ENCODE measurements around the gene SF3B3.
A peak's percentile ranks its signal among the peaks of the same experiment; 100 is the strongest.

SF3B3 gene

DNA sequence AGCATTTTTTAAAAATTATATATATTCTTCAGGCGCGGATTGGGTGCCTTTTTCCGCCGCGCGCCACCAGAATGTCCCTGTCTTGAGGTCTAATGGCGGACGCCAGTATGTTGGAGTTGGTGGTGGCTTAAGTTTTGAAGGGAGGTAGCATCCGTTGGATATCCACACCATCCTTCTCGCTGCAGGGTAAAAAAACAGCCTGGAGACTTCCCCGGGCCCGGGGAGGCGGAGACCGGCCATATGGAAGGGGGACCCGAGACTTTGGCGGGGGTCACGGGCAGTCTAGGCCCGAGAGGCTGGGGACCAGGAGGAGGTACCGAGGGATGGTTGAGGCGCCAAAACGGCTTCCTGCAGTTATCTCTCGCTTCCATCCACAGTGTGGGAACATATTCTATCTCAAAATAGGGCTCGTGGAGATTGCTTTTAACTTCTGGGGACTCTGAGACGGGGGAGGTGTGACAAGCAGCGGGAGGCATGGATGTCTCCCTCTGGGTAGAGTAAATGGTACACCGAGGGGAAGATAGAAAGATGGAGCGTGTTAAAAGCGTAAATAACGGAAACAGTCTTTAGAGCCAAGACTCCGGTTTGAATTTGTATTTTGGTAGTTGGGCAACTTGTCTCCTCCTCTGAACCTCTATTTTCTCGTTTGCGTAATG lies at the start of gene SF3B3:
Gene SF3B3 (plus strand): TSS at position 74 of the 656 bp plus-strand sequence. CDS start 2,841 bp downstream, outside the sequence.
- peak within 1 kb of the TSS; percentile 94 for H3K9ac ChIP-seq (ENCODE audit: low read depth, low read length)
- H3K9me3 ChIP-seq (ENCODE audit: control insufficient read depth, insufficient read depth, low read length), result no peaks in the 10 kb centered on the region
- H3K4me1 ChIP-seq (ENCODE audit: control insufficient read depth, insufficient read depth, low read length), result peaks cover 16% of the 10 kb centered on the region
- peak within 1 kb of the TSS; percentile 87 for H3K4me3 ChIP-seq (ENCODE audit: low read depth, low read length)
- peaks cover 39% of the 10 kb centered on the region for H3K36me3 ChIP-seq (ENCODE audit: control insufficient read depth, insufficient read depth, low read length)
- no peaks in the 10 kb centered on the region for H3K27me3 ChIP-seq (ENCODE audit: control insufficient read depth, insufficient read depth, low read length)
- peak within 1 kb of the TSS; percentile 95 for H3K27ac ChIP-seq (ENCODE audit: low read depth, low read length)

DNA sequence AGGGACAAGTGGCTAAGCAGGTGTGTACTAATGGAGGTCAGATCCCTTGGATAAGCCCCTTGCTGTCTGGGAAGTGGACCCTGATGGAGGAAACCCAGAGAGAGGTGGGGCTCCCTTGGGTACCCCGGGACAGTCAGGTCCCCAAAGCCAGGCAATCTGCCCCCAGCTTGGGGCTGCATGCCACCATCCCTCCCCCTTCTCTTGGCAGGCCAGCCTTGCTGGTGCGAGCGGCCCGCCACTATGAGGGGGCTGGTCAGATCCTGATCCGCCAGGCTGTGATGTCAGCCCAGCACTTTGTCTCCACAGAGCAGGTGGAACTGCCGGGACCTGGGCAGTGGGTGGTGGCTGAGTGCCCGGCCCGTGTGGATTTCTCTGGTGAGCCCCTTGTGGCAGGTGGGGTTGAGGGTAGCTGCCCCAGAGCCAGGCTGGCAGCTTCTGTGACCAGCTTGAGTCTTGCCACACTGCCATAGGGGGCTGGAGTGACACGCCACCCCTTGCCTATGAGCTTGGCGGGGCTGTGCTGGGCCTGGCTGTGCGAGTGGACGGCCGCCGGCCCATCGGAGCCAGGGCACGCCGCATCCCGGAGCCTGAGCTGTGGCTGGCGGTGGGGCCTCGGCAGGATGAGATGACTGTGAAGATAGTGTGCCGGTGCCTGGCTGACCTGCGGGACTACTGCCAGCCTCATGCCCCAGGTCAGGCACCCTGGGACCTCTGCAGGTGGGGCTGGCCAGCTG lies 49.1 kb upstream of the SF3B3 start:
- Histone ChIP-seq H3K4me3 (ENCODE audit: low read depth, low read length) (no peak overlapping the region), H3K27me3 (ENCODE audit: control insufficient read depth, insufficient read depth, low read length) (no peaks in the 10 kb centered on the region), H3K9ac (ENCODE audit: low read depth, low read length) (no peak overlapping the region), H3K9me3 (ENCODE audit: control insufficient read depth, insufficient read depth, low read length) (no peaks in the 10 kb centered on the region), H3K27ac (ENCODE audit: low read depth, low read length) (no peak overlapping the region), H3K36me3 (ENCODE audit: control insufficient read depth, insufficient read depth, low read length) (peaks cover 2% of the 10 kb centered on the region; the same call in 1 of the 2 replicates), H3K4me1 (ENCODE audit: control insufficient read depth, insufficient read depth, low read length) (peaks cover 5% of the 10 kb centered on the region; the same call in 1 of the 2 replicates)

DNA sequence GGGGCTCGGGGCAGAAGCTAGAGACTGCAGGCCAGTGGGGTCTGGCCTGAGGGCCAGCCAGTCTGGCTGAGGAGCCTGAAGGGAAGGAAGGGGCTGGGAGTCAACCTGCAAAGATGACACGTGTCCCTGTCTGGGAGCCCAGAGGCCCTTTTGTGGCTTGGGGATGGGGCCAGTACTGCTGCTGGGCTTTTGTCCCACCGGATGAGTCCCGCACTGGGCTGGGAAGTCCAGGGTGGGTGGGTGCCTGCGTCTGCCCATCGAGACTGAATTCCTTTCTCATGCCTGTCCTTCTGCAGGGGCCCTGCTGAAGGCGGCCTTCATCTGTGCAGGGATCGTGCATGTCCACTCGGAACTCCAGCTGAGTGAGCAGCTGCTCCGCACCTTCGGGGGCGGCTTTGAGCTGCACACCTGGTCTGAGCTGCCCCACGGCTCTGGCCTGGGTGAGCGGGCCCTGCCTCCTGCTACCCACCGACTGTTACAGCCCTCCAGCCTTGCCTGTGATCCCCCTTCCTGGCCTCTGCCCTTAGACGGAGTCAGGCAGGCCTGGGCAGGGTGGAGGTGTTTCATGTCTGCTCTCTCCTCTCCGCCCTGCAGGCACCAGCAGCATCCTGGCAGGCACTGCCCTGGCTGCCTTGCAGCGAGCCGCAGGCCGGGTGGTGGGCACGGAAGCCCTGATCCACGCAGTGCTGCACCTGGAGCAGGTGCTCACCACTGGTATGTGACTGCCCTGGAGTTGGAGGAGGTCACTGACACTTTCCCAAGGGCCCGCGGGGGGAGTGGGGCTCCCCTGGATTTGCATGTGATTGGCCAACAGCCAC lies 48.4 kb upstream of the SF3B3 start:
- Histone ChIP-seq H3K27ac (ENCODE audit: low read depth, low read length) (no peak overlapping the region), H3K36me3 (ENCODE audit: control insufficient read depth, insufficient read depth, low read length) (peaks cover 10% of the 10 kb centered on the region; the same call in 1 of the 2 replicates), H3K27me3 (ENCODE audit: control insufficient read depth, insufficient read depth, low read length) (no peaks in the 10 kb centered on the region), H3K9me3 (ENCODE audit: control insufficient read depth, insufficient read depth, low read length) (no peaks in the 10 kb centered on the region), H3K4me3 (ENCODE audit: low read depth, low read length) (no peak overlapping the region), H3K4me1 (ENCODE audit: control insufficient read depth, insufficient read depth, low read length) (peaks cover 5% of the 10 kb centered on the region; the same call in 1 of the 2 replicates), H3K9ac (ENCODE audit: low read depth, low read length) (no peak overlapping the region)

DNA sequence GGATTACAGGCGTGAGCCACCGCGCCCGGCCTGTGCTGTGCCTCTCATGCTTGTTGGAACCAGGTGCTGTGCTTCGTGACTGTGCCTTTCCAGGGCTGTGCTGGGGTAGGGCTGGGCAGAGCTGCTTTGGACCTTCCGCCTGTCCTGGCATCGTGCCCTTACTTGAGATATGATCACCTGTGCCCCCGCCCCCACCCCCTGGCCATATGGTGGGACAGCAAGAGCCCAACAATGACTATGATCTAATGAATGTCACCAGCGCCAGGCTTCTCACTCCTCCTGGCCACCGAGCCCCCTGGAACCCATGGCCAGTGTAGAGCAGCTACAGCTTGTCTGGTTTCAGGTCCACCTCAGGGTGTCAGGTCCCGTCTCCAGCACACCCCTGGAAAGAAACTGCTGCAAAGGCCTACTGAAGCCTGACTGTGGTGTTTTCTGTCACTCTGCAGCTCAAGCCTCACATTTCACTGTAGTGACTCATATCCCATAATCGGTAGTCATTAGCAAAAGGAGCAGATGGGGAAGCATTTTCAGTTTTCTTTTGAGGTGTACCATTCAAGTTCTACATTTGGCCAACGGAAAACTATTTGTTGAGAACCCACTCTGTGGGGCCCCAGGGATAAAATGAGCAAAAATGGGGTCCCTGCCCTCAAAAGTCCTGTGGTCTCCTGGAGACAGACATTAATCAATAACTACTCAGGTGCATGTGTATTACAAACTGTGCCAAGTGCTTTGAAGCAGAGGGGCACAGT lies 47.2 kb upstream of the SF3B3 start:
- Histone ChIP-seq H3K27me3 (ENCODE audit: control insufficient read depth, insufficient read depth, low read length) (no peaks in the 10 kb centered on the region), H3K27ac (ENCODE audit: low read depth, low read length) (no peak overlapping the region), H3K9ac (ENCODE audit: low read depth, low read length) (no peak overlapping the region), H3K36me3 (ENCODE audit: control insufficient read depth, insufficient read depth, low read length) (peaks cover 22% of the 10 kb centered on the region; the same call in 1 of the 2 replicates), H3K4me1 (ENCODE audit: control insufficient read depth, insufficient read depth, low read length) (peaks cover 5% of the 10 kb centered on the region; the same call in 1 of the 2 replicates), H3K4me3 (ENCODE audit: low read depth, low read length) (no peak overlapping the region), H3K9me3 (ENCODE audit: control insufficient read depth, insufficient read depth, low read length) (no peaks in the 10 kb centered on the region)

DNA sequence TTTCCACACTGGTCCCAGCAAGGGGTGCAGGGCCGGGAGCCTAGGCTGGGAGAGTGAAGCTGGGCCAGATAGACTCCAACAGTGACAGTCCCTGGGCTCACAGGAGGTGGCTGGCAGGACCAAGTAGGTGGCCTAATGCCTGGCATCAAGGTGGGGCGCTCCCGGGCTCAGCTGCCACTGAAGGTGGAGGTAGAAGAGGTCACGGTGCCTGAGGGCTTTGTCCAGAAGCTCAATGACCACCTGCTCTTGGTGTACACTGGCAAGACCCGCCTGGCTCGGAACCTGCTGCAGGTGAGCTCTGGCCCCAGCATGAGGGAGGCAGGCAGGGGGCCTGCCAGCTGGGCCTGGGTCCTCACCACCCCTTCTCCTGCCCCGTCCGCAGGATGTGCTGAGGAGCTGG lies 45.4 kb upstream of the SF3B3 start:
- Histone ChIP-seq H3K9ac (ENCODE audit: low read depth, low read length) (no peak overlapping the region), H3K27me3 (ENCODE audit: control insufficient read depth, insufficient read depth, low read length) (no peaks in the 10 kb centered on the region), H3K27ac (ENCODE audit: low read depth, low read length) (no peak overlapping the region), H3K36me3 (ENCODE audit: control insufficient read depth, insufficient read depth, low read length) (peaks cover 35% of the 10 kb centered on the region), H3K4me3 (ENCODE audit: low read depth, low read length) (no peak overlapping the region), H3K4me1 (ENCODE audit: control insufficient read depth, insufficient read depth, low read length) (peaks cover 5% of the 10 kb centered on the region; the same call in 1 of the 2 replicates), H3K9me3 (ENCODE audit: control insufficient read depth, insufficient read depth, low read length) (no peaks in the 10 kb centered on the region)

DNA sequence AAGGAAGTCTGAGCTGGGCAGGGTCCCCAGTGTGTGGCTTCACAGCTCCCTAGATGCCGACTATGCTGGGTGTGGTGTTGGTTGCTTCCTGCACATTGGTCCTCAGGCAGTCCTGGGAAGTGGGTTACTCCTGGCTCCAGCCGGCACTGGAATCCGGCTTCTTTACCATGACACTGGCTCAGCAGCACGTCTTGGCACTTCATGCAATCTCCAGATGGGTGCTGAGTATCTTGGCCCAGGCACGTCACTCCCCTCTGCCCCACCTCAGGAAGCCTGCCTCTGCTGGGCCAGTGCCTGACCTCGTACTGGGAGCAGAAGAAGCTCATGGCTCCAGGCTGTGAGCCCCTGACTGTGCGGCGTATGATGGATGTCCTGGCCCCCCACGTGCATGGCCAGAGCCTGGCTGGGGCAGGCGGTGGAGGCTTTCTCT lies 44.7 kb upstream of the SF3B3 start:
- Histone ChIP-seq H3K9me3 (ENCODE audit: control insufficient read depth, insufficient read depth, low read length) (no peaks in the 10 kb centered on the region), H3K4me3 (ENCODE audit: low read depth, low read length) (no peak overlapping the region), H3K27ac (ENCODE audit: low read depth, low read length) (no peak overlapping the region), H3K4me1 (ENCODE audit: control insufficient read depth, insufficient read depth, low read length) (peaks cover 5% of the 10 kb centered on the region; the same call in 1 of the 2 replicates), H3K36me3 (ENCODE audit: control insufficient read depth, insufficient read depth, low read length) (peaks cover 42% of the 10 kb centered on the region), H3K9ac (ENCODE audit: low read depth, low read length) (no peak overlapping the region), H3K27me3 (ENCODE audit: control insufficient read depth, insufficient read depth, low read length) (no peaks in the 10 kb centered on the region)

DNA sequence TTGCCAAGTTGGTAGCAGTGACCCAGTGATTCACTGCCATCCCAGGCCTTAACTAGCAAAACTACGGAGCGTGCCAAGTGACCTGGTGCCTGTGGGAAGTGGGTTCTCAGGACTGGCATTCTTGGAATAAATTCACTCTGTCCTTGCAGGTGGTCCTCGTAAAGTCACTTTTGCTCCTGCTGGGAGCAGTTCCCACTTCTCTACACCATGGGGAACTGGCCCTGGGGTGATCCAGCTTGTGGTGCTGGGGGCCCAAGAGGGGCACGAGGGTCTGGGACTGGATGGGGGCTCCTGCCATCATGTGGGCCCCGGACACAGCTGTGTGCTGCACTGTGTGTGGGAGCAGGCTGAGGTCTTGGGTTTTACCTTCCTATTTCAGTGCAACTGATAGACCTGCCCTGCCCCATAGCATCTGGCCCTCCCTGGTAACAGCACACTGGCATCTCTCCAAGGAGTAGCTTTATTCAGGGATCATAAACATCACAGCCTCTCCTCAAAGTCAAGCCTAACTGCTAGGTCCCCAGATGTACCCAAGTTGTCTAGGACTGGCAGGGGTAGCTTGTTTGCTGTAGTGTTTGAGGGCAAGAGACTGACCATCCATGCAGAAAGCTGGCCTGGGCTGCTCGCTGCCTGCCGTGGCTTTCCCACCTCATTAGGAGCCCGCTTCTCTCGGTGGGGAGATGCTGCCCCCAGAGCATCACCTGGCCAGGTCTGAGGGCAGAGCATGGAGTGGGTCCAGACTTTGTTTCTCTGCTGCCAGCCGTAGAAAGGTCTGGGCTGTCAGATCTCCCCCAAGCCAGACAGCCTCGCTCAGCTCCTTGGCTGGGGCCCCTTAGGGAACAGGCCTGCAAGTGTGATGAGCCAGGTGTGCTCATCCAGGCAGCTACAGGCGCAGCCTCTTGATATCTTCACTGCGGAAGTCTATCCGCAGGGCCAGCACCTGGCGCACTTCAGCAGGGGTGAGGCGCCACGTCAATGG lies 43.2 kb upstream of the SF3B3 start:
- Histone ChIP-seq H3K27me3 (ENCODE audit: control insufficient read depth, insufficient read depth, low read length) (no peaks in the 10 kb centered on the region), H3K36me3 (ENCODE audit: control insufficient read depth, insufficient read depth, low read length) (peaks cover 42% of the 10 kb centered on the region), H3K9me3 (ENCODE audit: control insufficient read depth, insufficient read depth, low read length) (no peaks in the 10 kb centered on the region), H3K27ac (ENCODE audit: low read depth, low read length) (no peak overlapping the region), H3K4me3 (ENCODE audit: low read depth, low read length) (no peak overlapping the region), H3K9ac (ENCODE audit: low read depth, low read length) (no peak overlapping the region), H3K4me1 (ENCODE audit: control insufficient read depth, insufficient read depth, low read length) (peaks cover 5% of the 10 kb centered on the region; the same call in 1 of the 2 replicates)

DNA sequence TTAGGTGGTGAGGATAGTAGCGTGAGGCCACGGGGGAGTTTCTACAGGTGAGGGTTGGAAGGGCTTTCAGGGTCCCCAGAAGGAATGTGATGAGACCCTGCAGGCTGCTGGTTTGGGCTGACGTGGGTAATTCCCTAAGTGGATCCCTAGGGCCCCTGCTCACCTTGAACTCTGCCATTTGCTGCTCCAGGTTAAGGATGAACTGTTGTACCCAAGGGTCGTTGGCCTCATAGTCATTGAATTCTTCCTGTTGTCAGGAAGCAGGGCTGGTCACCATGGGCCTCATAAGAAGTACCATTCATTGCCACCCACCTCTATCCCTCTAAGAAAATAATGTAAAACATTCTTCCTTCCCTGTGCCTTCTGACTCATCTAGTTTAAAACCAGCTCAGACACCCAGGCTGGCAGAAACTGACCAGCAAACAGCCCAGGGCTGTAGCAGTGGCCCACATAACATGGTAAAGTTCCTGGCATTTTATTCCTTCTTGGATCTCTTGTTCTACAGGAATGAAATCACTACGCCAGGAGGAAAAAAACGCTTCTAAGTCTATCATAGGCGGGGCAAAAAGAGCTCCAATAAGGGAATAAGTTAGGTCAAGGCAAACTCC lies 41.6 kb upstream of the SF3B3 start:
- no peaks in the 10 kb centered on the region for H3K27me3 ChIP-seq (ENCODE audit: control insufficient read depth, insufficient read depth, low read length)
- no peak overlapping the region for H3K4me3 ChIP-seq (ENCODE audit: low read depth, low read length)
- peaks cover 5% of the 10 kb centered on the region; the same call in 1 of the 2 replicates for H3K4me1 ChIP-seq (ENCODE audit: control insufficient read depth, insufficient read depth, low read length)
- H3K36me3 ChIP-seq (ENCODE audit: control insufficient read depth, insufficient read depth, low read length), result peaks cover 47% of the 10 kb centered on the region
- no peak overlapping the region for H3K9ac ChIP-seq (ENCODE audit: low read depth, low read length)
- no peaks in the 10 kb centered on the region for H3K9me3 ChIP-seq (ENCODE audit: control insufficient read depth, insufficient read depth, low read length)
- H3K27ac ChIP-seq (ENCODE audit: low read depth, low read length), result no peak overlapping the region

DNA sequence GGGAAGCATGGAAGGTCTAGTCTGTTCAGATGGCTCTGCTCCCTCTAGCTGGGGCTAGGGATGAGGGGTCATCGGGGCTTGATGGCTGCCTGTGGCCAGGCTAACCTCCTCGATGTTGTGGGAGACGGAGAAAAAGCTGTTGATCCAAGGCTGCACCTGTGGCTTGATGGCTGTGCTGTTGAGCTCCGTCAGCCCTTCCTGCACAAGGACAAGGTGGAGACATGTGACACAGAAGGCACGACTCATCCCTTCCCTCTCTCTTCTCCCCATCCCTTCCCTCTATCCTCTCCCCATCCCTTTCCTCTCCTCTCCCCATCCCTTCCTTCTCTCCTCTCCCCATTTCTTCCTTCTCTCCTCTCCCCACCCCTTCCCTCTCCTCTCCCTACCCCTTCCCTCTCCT lies 41.0 kb upstream of the SF3B3 start:
- Histone ChIP-seq H3K4me1 (ENCODE audit: control insufficient read depth, insufficient read depth, low read length) (peaks cover 5% of the 10 kb centered on the region; the same call in 1 of the 2 replicates), H3K27ac (ENCODE audit: low read depth, low read length) (no peak overlapping the region), H3K36me3 (ENCODE audit: control insufficient read depth, insufficient read depth, low read length) (peaks cover 47% of the 10 kb centered on the region), H3K9ac (ENCODE audit: low read depth, low read length) (no peak overlapping the region), H3K9me3 (ENCODE audit: control insufficient read depth, insufficient read depth, low read length) (no peaks in the 10 kb centered on the region), H3K4me3 (ENCODE audit: low read depth, low read length) (no peak overlapping the region), H3K27me3 (ENCODE audit: control insufficient read depth, insufficient read depth, low read length) (no peaks in the 10 kb centered on the region)
